H9 (cell line): ENCODE measurements around the gene GPX2. TPM values are rescaled to one million over a fixed set of nuclear protein-coding genes. Genes with fewer than 3 reads are reported as not detected.

ENCODE experiments used
- DNase-seq: peaks from one replicate; pipeline ENCODE4 v3.0.0-alpha.2; 2017
- H2AFZ ChIP-seq: one replicate; pipeline ENCODE4 v1.6.1; 2013; ENCODE audit warnings: mild to moderate bottlenecking, low read length, control low read depth, moderate library complexity
- H2AK5ac ChIP-seq: 2 replicates; pipeline ENCODE4 v1.6.1; 2013; ENCODE audit warnings: low read length, control low read depth, mixed read lengths; ENCODE audit not compliant: insufficient read length
- H2BK120ac ChIP-seq: one replicate; pipeline ENCODE4 v1.6.1; 2013; ENCODE audit warnings: low read depth, mild to moderate bottlenecking, low read length, control low read depth, inconsistent platforms; ENCODE audit not compliant: poor library complexity, severe bottlenecking
- H2BK12ac ChIP-seq: 2 replicates; pipeline ENCODE4 v1.6.1; 2013; ENCODE audit warnings: low read length, control low read depth, mixed read lengths, low read depth; ENCODE audit not compliant: insufficient read length
- H2BK15ac ChIP-seq: 2 replicates; pipeline ENCODE4 v1.6.1; 2013; ENCODE audit warnings: low read depth, low read length, control low read depth
- H2BK20ac ChIP-seq: one replicate; pipeline ENCODE4 v1.6.1; 2013; ENCODE audit warnings: low read depth, mild to moderate bottlenecking, low read length, control low read depth, inconsistent platforms; ENCODE audit not compliant: poor library complexity, severe bottlenecking
- H2BK5ac ChIP-seq: 2 replicates; pipeline ENCODE4 v1.6.1; 2013; ENCODE audit warnings: low read length, control low read depth, mixed read lengths; ENCODE audit not compliant: insufficient read length
- H3K14ac ChIP-seq: 2 replicates; pipeline ENCODE4 v1.6.1; 2013; ENCODE audit warnings: low read length, control low read depth; ENCODE audit not compliant: insufficient read depth
- H3K18ac ChIP-seq: 2 replicates; pipeline ENCODE4 v1.6.1; 2013; ENCODE audit warnings: low read depth, mild to moderate bottlenecking, mixed read lengths, low read length, control low read depth; ENCODE audit not compliant: insufficient read length
- H3K23ac ChIP-seq: 2 replicates; pipeline ENCODE4 v1.6.1; 2013; ENCODE audit warnings: low read length, control low read depth, mixed read lengths, low read depth; ENCODE audit not compliant: insufficient read length
- H3K23me2 ChIP-seq: 2 replicates; pipeline ENCODE4 v1.6.1; 2013; ENCODE audit warnings: low read depth, mild to moderate bottlenecking, mixed read lengths, low read length, control low read depth; ENCODE audit not compliant: insufficient read length, poor library complexity, severe bottlenecking
- H3K27ac ChIP-seq: 2 replicates; pipeline ENCODE4 v1.5.1; 2013; ENCODE audit warnings: low read length, control low read depth, mixed read lengths, low read depth; ENCODE audit not compliant: insufficient read length
- H3K27me3 ChIP-seq: 2 replicates; pipeline ENCODE4 v1.6.1; 2013; ENCODE audit warnings: low read length, control low read depth, inconsistent platforms; ENCODE audit not compliant: insufficient read depth
- H3K4ac ChIP-seq: 2 replicates; pipeline ENCODE4 v1.6.1; 2013; ENCODE audit warnings: low read depth, mild to moderate bottlenecking, control low read depth, inconsistent platforms, low read length, moderate library complexity
- H3K4me1 ChIP-seq: 2 replicates; pipeline ENCODE4 v1.6.1; 2013; ENCODE audit warnings: low read length, control low read depth, inconsistent platforms; ENCODE audit not compliant: insufficient read depth
- H3K4me2 ChIP-seq: 2 replicates; pipeline ENCODE4 v1.6.1; 2013; ENCODE audit warnings: low read length, control low read depth, mixed read lengths; ENCODE audit not compliant: insufficient read length, insufficient read depth
- H3K56ac ChIP-seq: 2 replicates; pipeline ENCODE4 v1.6.1; 2013; ENCODE audit warnings: low read depth, mild to moderate bottlenecking, mixed read lengths, low read length, control low read depth; ENCODE audit not compliant: insufficient read length
- H3K79me1 ChIP-seq: 2 replicates; pipeline ENCODE4 v1.6.1; 2013; ENCODE audit warnings: low read depth, mild to moderate bottlenecking, moderate library complexity, low read length, control low read depth, inconsistent platforms; ENCODE audit not compliant: insufficient read depth, poor library complexity, severe bottlenecking
- H3K79me2 ChIP-seq: 2 replicates; pipeline ENCODE4 v1.6.1; 2013; ENCODE audit warnings: low read length, control low read depth, inconsistent platforms; ENCODE audit not compliant: insufficient read depth
- H3K9ac ChIP-seq: 2 replicates; pipeline ENCODE4 v1.6.1; 2013; ENCODE audit warnings: low read length, control low read depth, mixed read lengths; ENCODE audit not compliant: insufficient read length; ENCODE audit errors: extremely low read depth
- H3K9me3 ChIP-seq: one replicate; pipeline ENCODE4 v1.6.1; 2013; ENCODE audit warnings: low read depth, low read length, inconsistent platforms; ENCODE audit not compliant: control insufficient read depth
- H3T11ph ChIP-seq: one replicate; pipeline ENCODE4 v1.6.1; 2013; ENCODE audit warnings: mild to moderate bottlenecking, low read length, control low read depth, inconsistent platforms
- H4K20me1 ChIP-seq: one replicate; pipeline ENCODE4 v1.6.1; 2013; ENCODE audit not compliant: control insufficient read depth, insufficient read length, insufficient read depth
- H4K5ac ChIP-seq: 2 replicates; pipeline ENCODE4 v1.6.1; 2013; ENCODE audit warnings: low read depth, mild to moderate bottlenecking, mixed read lengths, low read length, control low read depth; ENCODE audit not compliant: insufficient read length
- H4K8ac ChIP-seq: replicated peaks from 2 replicates; pipeline ENCODE4 v1.6.1; 2013; ENCODE audit warnings: low read length, control low read depth, mixed read lengths, low read depth; ENCODE audit not compliant: insufficient read length
- H4K91ac ChIP-seq: 2 replicates; pipeline ENCODE4 v1.6.1; 2013; ENCODE audit warnings: low read depth, mild to moderate bottlenecking, moderate library complexity, mixed read lengths, low read length, control low read depth; ENCODE audit not compliant: insufficient read length
- H3K27ac Mint-ChIP-seq, 3 experiments: 2 replicates in 2 of 3; 3 replicates in 1 of 3; pipeline ENCODE4 v1.8.0; 2020 to 2021; ENCODE audit warnings: mixed read lengths in 3 of 3, mild to moderate bottlenecking in 1 of 3, moderate library complexity in 1 of 3
- H3K27me3 Mint-ChIP-seq: 2 replicates; pipeline ENCODE4 v1.8.0; 2021; ENCODE audit warnings: low read depth, mild to moderate bottlenecking, moderate library complexity, mixed read lengths
- H3K36me3 Mint-ChIP-seq, 3 experiments: 2 replicates in 2 of 3; 3 replicates in 1 of 3; pipeline ENCODE4 v1.8.0; 2020 to 2021; ENCODE audit warnings: low read depth in 3 of 3, mixed read lengths in 3 of 3; ENCODE audit not compliant: insufficient read depth in 1 of 3
- H3K4me1 Mint-ChIP-seq, 2 experiments: 2 replicates each; pipeline ENCODE4 v1.8.0; 2020; ENCODE audit warnings: mixed read lengths in 2 of 2
- H3K4me3 Mint-ChIP-seq, 2 experiments: 2 replicates in 1 of 2; 3 replicates in 1 of 2; pipeline ENCODE4 v1.8.0; 2020 to 2021; ENCODE audit warnings: mild to moderate bottlenecking in 2 of 2, mixed read lengths in 2 of 2, moderate library complexity in 1 of 2
- H3K9me3 Mint-ChIP-seq, 2 experiments: 2 replicates in 1 of 2; 3 replicates in 1 of 2; pipeline ENCODE4 v1.8.0; 2020; ENCODE audit warnings: mild to moderate bottlenecking in 2 of 2, mixed read lengths in 2 of 2, moderate library complexity in 1 of 2
- CTCF ChIP-seq: fragments of 200-600 bp; sonication (generic); conservative IDR thresholded peaks from 3 replicates; pipeline ENCODE4 v1.8.0; 2021; ENCODE audit warnings: antibody characterized with exemption, mild to moderate bottlenecking
- WGBS: extraction: QIAGEN DNeasy Blood & Tissue Kit; methylation state at CpG from one replicate; pipeline ENCODE4 v1.1.7; 2013; ENCODE audit warnings: missing lambda C conversion rate, low lambda C conversion rate, mixed read lengths; ENCODE audit not compliant: insufficient read length; ENCODE audit errors: extremely low coverage; 5-methylcytosine and 5-hydroxymethylcytosine counted together
- total RNA-seq: library from RNA; stranded (reverse); gene quantifications from 2 replicates; pipeline ENCODE4 v1.2.1, GENCODE V29; 2021

GPX2 gene
- total RNA-seq, 1 experiment from 2014 or later, result 0.79 TPM

GRCh38 chr14:64946310-64947045, 3.9 kb upstream of the GPX2 start:
- no peak overlapping the region for H3K4ac ChIP-seq
- H3K23ac ChIP-seq, result no peak overlapping the region
- no peak overlapping the region for H2BK20ac ChIP-seq
- no peaks in the 10 kb centered on the region for H3K79me2 ChIP-seq
- H3K23me2 ChIP-seq, result no peaks in the 10 kb centered on the region
- Mint-ChIP-seq H3K27ac (peak overlapping the region in 2 of 3 experiments; percentile 5 to 66; a peak in 2 of 7 replicates), H3K36me3 (peaks cover 14 to 58% (median 46%) of the 10 kb centered on the region in 3 experiments), H3K9me3 (no peaks in the 10 kb centered on the region), H3K4me3 (no peak overlapping the region; a peak in 1 of 5 replicates), H3K27me3 (no peaks in the 10 kb centered on the region), H3K4me1 (peaks cover 24 to 27% of the 10 kb centered on the region in 2 experiments)
- H4K20me1 ChIP-seq, result no peaks in the 10 kb centered on the region
- no peak overlapping the region for H2AK5ac ChIP-seq
- no peaks in the 10 kb centered on the region for H3K79me1 ChIP-seq
- H3T11ph ChIP-seq, result no peak overlapping the region
- no peak for DNase-seq
- no peaks in the 10 kb centered on the region for H3K27me3 ChIP-seq
- no peak overlapping the region for H2AFZ ChIP-seq
- TF ChIP-seq CTCF, result no peak
- H2BK120ac ChIP-seq, result no peak overlapping the region
- no peak overlapping the region for H4K8ac ChIP-seq
- no peak overlapping the region for H2BK12ac ChIP-seq
- H4K91ac ChIP-seq, result no peak overlapping the region
- H3K4me2 ChIP-seq, result no peak overlapping the region
- no peak overlapping the region for H3K56ac ChIP-seq
- no CpG with 5 or more reads among the region's 6 CpGs for WGBS
- no peak overlapping the region for H3K27ac ChIP-seq
- peaks cover 2% of the 10 kb centered on the region; the same call in 1 of the 2 replicates for H3K4me1 ChIP-seq
- H3K18ac ChIP-seq, result no peak overlapping the region
- no peaks in the 10 kb centered on the region for H3K9me3 ChIP-seq
- H3K14ac ChIP-seq, result no peak overlapping the region
- H3K9ac ChIP-seq, result no peak overlapping the region
- no peak overlapping the region for H2BK5ac ChIP-seq
- no peak overlapping the region for H4K5ac ChIP-seq
- H2BK15ac ChIP-seq, result no peak overlapping the region
